GM12891 (cell line): ENCODE measurements around the gene OR10AD1.

Experiments
- DNase-seq: peaks from one replicate; pipeline ENCODE4 v3.0.0; 2011; ENCODE audit warnings: low spot score; ENCODE audit not compliant: insufficient read length
- FAIRE-seq: peaks from 2 replicates; lab custom pipeline; 2011; peaks lifted over from hg19 to GRCh38; lab: Jason Lieb, UNC
- PAX5 ChIP-seq: IDR thresholded peaks from 2 replicates; pipeline ENCODE4 v1.6.1; 2011; ENCODE audit warnings: low read length, moderate library complexity, mild to moderate bottlenecking; ENCODE audit not compliant: insufficient read depth, severe bottlenecking
- POLR2A ChIP-seq: IDR thresholded peaks from 2 replicates; pipeline ENCODE4 v1.6.1; 2011; ENCODE audit warnings: low read depth, low read length, control low read depth
- POLR2AphosphoS5 ChIP-seq: IDR thresholded peaks from 2 replicates; pipeline ENCODE4 v1.6.1; 2011; ENCODE audit warnings: low read depth, low read length, control low read depth
- POU2F2 ChIP-seq: IDR thresholded peaks from 2 replicates; pipeline ENCODE4 v1.6.1; 2011; ENCODE audit warnings: low read depth, mild to moderate bottlenecking, control low read depth, low read length, moderate library complexity
- SPI1 ChIP-seq: IDR thresholded peaks from 2 replicates; pipeline ENCODE4 v1.6.1; 2011; ENCODE audit warnings: low read depth, low read length, control low read depth
- TAF1 ChIP-seq: IDR thresholded peaks from 2 replicates; pipeline ENCODE4 v1.6.1; 2011; ENCODE audit warnings: low read depth, low read length, control low read depth

The OR10AD1 gene

DNA sequence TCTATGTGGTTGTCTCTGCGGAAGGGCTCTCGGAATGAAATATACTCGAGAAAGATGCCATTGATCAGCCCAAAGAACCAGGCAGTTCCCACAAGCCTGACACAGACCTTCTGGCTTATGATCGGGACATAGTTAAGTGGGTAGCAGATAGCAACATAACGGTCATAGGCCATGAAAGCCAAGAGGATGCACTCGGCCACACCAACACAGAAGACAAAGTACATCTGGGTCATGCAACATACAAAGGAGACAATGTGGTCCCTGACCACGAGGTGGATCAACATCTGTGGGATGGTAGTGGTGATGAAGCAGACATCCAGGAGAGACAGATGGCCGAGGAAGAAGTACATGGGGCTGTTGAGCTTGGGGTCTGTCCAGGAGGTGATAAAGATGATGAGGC is 326 bp downstream of the OR10AD1 start:
- FAIRE-seq = no peak
- DNase-seq = no peak
- no peak for TF ChIP-seq TAF1
- TF ChIP-seq POLR2AphosphoS5 = no peak
- TF ChIP-seq PAX5 = no peak
- TF ChIP-seq POU2F2 = no peak
- TF ChIP-seq SPI1 = no peak
- TF ChIP-seq POLR2A = no peak

DNA sequence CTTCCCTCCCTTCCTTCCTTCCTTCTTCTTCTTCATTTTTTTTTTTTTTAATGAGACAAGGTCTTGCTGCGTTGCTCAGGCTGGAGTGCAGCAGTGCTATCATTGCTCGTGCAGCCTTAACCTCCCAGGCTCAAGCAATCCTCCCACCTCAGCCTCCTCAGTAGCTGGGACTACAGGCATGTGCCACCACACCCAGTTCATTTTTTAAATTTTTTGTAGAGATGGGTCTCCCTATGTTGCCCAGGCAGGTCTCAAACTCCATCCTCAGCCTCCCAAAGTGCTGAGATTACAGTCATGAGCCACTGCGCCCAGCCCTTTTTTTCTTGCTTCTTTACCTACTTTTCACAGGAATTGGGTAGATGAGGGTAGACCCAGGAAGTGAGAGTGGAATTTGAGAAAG is 1.6 kb downstream of the OR10AD1 start:
- FAIRE-seq = no peak
- DNase-seq = no peak
- TF ChIP-seq TAF1 = no peak
- no peak for TF ChIP-seq POLR2A
- TF ChIP-seq PAX5 = no peak
- no peak for TF ChIP-seq SPI1
- TF ChIP-seq POLR2AphosphoS5 = no peak
- TF ChIP-seq POU2F2 = no peak

DNA sequence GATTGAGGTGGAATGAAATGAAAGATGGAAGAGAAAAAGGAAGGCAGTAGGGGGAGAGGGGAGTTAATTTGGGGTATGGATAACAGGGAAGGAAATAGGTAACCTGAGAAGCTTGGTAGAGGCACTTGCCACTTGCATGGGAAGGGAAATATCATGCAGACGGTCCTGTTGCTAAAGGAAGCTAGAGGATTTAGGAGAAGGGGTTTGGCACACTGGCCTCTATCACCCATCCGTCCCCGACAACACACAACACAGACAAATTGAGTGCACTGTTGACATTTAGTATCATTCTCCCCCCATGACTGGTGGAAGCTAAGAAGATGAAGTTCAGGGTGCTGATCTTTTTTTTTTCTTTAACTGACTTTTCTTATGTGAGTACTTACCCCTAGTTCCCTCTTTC is 2.0 kb downstream of the OR10AD1 start:
- TF ChIP-seq POLR2AphosphoS5 (no peak), SPI1 (no peak), POLR2A (no peak), PAX5 (no peak)
- no peak for DNase-seq
- no peak for FAIRE-seq

DNA sequence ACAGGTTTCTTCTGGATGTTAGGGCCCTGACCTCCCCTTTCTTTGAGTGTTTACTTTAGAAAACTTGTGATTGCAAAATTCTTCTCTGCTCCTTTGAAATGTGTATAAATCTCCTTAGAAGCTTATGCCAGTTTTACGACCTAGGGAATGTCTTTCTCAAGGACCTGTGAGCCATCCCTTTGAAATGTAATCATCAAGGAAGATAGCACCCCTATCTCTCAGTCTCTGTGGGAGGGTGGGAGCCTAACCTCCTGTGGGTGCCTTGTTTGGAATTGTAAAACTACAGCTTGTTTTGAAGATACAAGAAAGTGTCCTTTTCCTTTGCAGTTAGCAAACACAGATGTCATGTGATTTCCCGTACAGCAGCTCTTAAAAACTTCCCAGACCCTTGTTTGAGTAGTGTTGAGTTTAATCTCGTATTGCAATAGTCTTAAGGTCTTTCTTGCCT is 3.3 kb downstream of the OR10AD1 start:
- TF ChIP-seq POLR2A = no peak
- no peak for TF ChIP-seq PAX5
- no peak for TF ChIP-seq POLR2AphosphoS5
- TF ChIP-seq POU2F2 = no peak
- TF ChIP-seq SPI1 = no peak
- TF ChIP-seq TAF1 = no peak
- no peak for FAIRE-seq
- no peak for DNase-seq

DNA sequence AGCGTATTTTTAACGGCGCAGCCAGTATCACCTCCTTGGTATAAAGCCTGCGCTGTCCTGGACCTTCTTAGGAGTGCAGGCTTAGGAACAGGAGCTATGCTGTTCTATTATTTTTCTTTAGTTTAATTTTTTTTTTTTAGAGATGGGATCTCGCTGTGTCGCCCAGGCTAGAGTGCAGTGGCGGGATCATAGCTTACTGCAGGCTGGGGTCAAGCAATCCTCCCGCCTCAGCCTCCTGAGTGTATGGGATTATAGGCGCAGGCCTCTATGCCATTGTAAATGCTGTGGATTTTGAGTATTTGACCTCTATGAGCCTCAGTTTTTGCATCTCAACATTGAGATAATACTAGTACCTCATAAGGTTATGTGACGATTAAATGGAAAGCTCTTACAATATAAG is 4.1 kb downstream of the OR10AD1 start:
- no peak for DNase-seq
- TF ChIP-seq POU2F2 = no peak
- TF ChIP-seq SPI1 = no peak
- no peak for TF ChIP-seq POLR2A
- TF ChIP-seq PAX5 = no peak
- no peak for TF ChIP-seq TAF1
- TF ChIP-seq POLR2AphosphoS5 = no peak
- FAIRE-seq = no peak

DNA sequence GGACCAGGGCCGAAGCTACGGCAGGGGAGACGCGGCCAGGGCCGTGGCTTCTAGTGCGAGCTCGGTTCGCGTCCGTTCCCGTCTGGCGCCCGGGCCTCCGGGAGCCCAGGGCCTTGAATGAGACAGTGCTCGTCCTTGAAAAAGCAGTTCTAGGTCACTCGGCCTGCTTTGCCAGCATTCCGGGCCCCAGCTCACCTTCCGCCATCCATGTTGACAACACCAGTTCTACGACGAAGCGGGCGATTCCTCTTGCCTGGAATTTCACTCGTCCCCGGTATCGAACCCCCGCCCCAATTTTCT is 4.5 kb downstream of the OR10AD1 start:
- FAIRE-seq (no peak), DNase-seq (no peak)
- no peak for TF ChIP-seq POU2F2
- no peak for TF ChIP-seq POLR2A

DNA sequence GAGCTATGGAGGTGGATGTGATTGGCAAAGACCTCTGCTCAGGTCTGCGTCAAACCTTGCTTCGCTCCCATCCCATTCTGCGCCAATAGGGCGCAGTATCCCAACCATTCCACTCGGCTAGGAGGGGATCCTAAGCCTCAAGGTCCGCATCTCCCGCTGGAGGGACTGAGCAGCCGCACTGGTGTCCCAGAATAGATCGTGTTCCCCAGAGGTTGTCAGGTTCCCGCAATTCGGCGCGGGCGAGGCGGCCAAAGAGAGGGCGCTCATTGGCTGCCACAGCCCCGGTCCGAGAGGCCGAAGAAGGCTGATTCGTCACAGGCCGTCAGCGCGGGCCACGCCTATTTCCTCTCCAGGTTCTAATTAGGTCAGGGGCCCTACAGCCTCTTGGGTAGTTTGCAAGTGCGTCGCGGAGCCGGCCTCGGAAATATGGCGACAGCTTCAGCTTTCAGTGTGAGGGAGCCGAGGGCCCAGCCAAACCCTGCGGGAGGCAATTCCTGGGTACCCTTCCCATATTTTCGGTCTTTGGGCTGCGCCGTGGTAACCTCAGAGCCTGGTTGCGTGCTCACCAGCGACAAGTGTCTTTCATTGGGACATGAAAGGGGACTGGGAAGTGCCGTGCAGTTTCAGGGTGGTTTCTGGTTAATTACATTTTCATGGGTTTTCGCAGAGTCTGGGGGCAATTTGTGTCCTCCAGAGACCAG is 5.0 kb downstream of the OR10AD1 start:
- FAIRE-seq (peak; percentile 96), DNase-seq (peak; percentile 70)

DNA sequence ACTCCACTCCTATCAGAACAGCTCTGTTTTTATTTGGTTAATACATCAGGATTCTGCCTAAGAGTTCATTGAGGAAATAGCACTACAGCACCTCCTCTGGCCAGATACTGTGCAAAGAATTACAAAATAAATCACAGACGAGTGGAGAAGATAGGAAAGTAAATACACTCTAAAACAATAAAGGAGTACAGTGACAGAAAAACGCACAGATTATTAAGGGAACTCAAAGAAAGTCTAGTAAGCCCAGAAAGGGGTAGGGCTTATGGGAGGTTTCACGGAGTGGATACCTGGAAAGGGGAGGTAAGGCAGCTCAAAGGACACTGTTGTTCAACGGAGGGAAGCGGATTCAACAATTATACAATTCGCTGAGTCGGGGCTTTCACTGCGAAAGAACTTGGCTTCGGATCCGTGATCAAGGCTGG is 5.5 kb downstream of the OR10AD1 start:
- no peak for FAIRE-seq
- no peak for DNase-seq

More for the DNA sequence above, 5.0 kb downstream of the OR10AD1 start:
- no peak for TF ChIP-seq PAX5
- peak; percentile 97 for TF ChIP-seq POLR2AphosphoS5
- TF ChIP-seq SPI1 = 0 out of 2 replicates have a peak, but pooled peaks have one; percentile 8
- peak; percentile 93 for TF ChIP-seq TAF1
- TF ChIP-seq POU2F2 = no peak; the same call in none of the 2 replicates
- TF ChIP-seq POLR2A = peak; percentile 95

DNA sequence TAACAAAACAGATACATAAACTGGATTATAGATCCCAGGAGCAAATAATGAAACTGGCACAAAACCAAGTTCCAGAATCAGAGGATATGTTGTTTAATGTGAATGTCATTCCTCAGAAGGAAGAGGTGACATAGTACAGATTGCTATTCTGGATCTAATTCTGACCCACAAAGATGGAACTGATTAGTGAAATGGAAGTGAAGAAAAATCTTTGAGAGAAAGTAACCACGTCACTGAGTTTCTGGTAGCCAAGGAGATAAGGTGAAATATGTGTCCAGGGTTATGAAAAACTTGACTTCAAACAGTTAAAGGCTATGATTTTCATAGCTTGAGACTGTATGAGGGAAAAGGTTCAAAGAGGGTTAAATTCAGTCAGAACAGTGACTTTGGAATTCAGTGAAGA is 8.3 kb downstream of the OR10AD1 start:
- FAIRE-seq = no peak

More for the DNA sequence above, 5.5 kb downstream of the OR10AD1 start:
- TF ChIP-seq SPI1 (no peak), POLR2AphosphoS5 (no peak), TAF1 (no peak), POLR2A (no peak), PAX5 (no peak), POU2F2 (no peak)

DNA sequence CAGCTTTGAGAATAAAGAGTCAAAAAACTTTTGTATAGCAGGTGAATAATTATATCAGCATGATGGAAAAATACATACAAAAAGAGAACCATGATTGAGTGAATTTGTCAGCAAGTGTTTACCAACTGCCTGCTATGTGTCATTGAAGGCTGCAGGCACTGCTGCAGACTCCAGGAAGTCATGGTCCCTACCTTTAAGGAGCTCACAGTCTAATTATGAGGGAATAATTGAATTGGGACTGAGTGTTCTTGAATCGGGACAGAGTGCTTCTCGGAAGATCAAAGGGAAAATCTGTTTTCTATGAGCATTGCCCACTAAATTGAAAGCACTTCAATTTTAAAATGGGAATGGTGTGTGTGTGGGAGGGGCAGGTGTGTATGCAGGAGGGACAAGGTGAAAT is 9.5 kb downstream of the OR10AD1 start:
- DNase-seq (no peak), FAIRE-seq (no peak)
- TF ChIP-seq POU2F2 (no peak), TAF1 (no peak), SPI1 (no peak), POLR2AphosphoS5 (no peak), PAX5 (no peak), POLR2A (no peak)

More for the DNA sequence above, 8.3 kb downstream of the OR10AD1 start:
- no peak for DNase-seq
- TF ChIP-seq POU2F2 = no peak
- no peak for TF ChIP-seq SPI1
- TF ChIP-seq TAF1 = no peak
- TF ChIP-seq POLR2AphosphoS5 = no peak
- no peak for TF ChIP-seq POLR2A
- TF ChIP-seq PAX5 = no peak
